Measurements from ENCODE around the gene PMEPA1.

The PMEPA1 gene

DNA sequence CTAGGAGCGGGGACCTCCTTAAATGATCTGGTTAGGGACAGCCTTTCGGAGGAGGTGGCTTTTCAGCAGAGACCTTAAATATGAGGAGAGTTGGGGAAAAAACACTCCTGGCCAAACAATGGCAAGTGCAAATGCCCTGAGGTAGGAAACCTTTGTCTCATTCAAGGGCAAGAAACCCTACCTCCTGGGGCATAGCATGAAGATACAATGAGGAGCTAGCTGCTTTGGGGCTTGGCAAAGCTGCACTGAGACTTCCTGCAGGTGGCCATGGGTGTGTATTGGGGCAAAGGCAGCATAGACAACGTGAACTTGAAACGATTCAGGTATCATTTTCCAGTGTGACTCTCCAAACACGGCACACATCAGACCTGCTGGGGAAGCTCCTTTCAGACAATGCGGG is 30.7 kb downstream of the PMEPA1 start:
- DNase-seq (ENCODE audit: low read depth in 1 of 2, low spot score in 1 of 2): no peak

DNA sequence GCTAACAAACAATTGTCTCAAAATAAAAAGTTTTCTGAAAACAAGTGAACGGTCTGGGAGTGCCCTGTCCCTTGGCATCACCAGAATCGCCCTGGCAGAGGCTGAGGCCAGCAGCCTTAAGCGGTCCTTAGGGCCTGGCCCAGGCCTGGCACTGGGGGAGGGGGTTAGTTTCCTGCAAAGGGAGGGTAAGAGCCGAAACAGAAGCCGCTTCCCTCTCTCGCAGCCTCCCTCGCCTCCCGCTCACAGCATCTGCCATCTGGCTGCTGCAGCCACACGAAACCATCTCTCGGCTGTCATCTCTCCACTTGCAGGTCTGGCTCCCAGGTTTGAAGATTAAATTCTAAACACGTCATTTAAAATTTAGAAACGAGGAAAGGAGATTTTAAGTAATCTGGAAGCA is 31.5 kb downstream of the PMEPA1 start:
- no peak for DNase-seq (ENCODE audit: low read depth in 1 of 2, low spot score in 1 of 2)

DNA sequence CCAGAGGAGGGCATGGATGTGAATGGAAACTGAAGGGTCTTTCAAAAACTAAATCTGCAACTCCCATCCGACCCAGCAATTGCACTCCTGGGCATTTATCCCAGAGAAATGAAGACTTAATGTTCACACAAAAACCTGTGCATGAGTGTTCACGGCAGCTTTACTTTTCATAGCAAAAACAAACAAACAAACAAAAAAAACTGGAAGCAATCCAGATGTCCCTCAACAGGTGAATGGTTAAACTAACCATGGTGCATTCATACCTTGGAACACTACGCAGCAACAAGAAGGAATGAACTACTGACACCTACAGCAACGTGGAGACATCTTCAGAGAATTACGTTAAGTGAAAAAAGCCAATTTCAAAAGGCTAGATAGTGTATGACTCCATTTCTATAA is 32.2 kb downstream of the PMEPA1 start:
- DNase-seq (ENCODE audit: low read depth in 1 of 2, low spot score in 1 of 2): no peak

DNA sequence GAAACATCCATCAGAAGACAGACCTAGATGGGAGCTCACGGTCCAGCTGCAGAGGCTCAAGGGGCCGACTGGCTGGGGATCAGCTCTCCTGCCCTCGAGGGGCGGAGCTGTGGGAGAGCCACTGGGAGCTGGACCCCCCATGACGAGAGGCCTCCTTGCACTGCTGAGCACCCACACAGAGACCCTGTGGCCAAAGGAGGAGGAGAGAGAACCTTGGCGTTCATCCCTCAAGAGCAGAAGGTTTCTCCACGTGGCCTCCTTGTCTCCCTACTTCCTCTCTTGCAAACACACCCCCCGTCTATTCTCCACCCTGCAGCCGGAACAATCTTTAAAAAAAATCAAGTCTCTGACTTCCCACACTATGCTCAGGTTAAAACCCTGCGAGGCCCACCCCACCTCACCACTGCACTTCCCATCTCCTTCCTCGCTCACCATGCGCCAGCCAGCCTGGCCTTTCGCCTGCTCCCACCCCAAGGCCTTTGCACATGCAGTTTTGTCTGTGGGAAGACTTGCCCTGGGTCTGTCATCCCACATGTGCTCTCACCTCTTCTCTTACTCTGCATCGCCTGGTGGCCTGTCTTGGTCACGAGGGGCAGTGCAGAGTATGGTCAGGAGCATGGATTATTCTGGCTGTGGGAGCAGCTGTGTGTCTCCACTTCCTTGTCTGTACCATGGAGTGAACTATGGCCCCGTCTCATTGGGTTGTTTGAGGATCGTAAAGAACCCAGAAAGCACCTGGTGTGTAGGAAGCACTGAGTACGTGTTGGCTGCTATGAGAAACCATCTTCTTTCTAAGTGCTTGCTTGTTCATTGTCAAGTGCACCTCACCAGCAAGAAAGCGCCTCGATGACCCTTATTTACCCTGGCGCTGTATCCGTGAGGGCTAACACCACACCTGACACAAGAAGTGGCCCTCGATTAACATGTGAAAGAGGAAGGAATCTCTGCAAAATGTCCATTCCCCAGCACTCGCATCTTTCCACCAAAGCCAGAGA is 32.9 kb downstream of the PMEPA1 start:
- no peak for DNase-seq (ENCODE audit: low read depth in 1 of 2, low spot score in 1 of 2)

DNA sequence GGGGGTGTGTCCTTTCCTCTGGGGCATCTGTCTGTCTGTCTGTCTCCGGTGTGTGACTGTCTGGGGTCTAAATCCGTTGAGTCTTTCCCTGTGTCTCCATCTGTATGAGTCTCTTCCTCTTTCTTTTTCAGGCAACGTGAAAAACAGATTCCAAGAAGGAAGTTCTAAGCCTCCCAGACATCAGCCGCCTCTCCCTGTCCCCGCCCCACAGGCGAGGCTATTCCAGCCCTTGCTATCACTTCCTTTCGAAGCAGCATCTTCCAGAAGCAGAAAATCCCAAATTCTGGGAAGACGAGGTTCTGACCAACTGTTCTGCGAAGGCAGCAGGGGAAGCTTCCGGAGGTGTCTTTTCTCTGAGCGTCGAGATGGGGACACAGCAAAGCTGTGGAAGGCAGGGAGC is 34.0 kb downstream of the PMEPA1 start:
- no peak for DNase-seq (ENCODE audit: low read depth in 1 of 2, low spot score in 1 of 2)

DNA sequence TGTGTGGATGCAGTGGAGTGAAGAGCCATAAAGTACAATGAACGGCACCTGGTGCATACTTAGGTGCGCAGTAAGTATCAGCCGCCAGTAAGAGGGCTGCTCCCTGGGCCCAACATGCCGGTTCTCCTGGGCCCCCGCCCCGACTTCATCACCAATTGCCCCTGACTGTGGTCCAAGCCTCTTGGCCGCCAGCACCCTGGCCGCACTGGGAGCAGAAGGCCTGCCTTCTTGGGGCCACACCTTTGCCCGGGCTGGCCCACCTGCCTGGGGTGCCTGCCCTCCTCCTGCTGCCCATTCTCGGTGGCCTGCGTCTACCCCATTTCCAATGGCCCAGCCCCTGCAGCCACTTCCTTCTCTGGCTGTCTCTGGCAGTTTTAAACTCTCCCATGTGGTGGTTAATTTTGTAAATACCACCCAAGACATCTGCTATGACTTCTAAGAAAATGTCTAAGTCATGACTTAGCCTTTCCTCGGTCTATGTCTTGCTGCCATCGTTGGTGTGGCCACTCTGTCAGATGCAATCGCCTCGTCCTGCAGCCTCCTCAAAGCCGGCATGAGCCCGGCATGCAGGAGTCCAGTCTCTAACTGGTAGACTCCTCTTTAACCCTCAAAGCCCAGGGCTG is 36.8 kb downstream of the PMEPA1 start:
- no peak for DNase-seq (ENCODE audit: low read depth in 1 of 2, low spot score in 1 of 2)

DNA sequence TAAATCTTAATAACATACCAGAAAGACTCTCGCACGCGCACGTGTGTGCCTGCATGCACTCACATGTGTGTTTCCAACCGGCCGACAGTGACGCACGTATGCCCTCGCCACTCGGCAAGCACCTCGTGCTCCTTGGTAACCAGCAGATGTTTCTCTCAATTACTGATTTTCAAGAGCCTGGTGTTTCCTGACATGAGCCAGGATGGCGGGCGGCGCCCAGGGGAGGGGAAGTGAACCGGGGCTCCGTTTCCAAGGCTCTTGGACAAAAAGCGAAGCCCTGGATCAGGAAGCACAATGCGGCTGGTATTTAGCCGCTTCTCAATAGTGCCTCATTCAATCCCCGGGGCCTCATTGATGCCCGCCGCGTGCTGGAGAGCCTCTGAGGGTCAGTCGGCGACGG is 37.7 kb downstream of the PMEPA1 start:
- no peak for DNase-seq (ENCODE audit: low read depth in 1 of 2, low spot score in 1 of 2)

DNA sequence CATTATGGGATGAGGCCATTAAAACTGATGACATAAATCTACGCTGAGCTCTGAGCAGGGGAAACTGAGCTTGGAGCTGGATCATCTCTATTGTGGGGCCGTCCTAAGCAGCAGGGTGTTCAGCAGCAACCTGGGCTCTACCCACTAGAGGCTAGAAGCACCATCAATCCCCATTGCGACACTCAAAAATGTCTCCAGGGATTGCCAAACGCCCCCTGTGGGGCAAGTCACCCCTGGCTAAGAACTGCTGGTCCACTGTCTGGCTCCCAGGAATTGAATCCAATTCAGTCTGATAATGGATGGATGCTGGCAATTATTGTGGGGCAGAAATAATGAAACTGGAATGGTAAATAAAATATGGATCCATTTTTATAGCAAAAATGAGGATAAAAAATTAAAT is 38.2 kb downstream of the PMEPA1 start:
- DNase-seq (ENCODE audit: low read depth in 1 of 2, low spot score in 1 of 2): no peak

DNA sequence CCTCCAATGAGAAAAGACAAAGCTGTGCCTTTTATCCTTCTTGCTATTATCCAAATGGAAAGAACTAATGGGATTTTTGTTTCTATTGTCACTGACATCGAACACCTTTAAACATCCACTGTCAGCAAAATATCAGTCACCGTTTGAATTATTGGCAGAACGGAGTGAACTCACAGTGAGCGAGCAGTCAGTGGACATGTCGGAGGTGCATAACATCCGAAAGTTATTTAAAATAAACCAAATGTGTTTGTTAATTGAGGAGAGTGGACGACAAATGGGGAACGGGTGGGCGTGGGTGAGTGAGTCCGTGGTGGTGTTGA is 38.8 kb downstream of the PMEPA1 start:
- no peak for DNase-seq (ENCODE audit: low read depth in 1 of 2, low spot score in 1 of 2)

DNA sequence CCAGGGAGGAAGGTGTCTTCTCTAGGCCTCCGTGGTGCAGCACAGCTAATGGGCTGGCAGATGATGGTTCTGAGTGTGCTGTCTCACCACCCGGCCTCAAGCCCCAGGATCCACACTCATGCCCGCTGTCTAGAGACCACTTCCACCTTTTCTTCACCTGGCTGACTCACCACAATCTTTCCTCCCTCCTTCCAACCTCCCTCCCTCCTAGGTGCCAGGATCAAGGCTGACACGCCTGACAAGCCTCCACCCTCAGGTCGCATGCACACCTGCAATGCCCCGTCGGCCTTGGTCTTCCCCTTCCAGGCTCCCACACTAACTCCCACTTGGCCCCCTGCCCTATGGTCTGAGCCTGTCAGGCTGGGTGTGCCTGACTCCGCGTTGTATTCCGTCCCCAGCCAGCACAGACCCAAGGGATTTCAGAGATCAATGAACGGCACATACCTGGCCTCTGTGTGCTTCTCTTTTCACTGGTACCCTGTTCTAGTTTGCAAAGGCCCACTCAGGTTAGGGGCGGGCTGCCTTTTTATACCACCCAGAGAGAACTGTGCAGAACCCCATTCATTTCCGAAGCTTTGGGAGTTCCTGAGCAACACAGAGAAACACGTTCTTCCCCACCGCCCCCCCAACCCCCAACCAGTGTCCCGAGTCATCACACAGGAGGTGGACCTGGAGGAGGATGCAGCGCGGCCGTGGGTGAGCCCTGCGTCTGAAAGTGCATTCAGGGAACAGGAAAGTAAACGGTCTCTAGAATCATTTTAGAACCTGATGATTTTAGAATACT is 39.3 kb downstream of the PMEPA1 start:
- DNase-seq (ENCODE audit: low read depth in 1 of 2, low spot score in 1 of 2): no peak

DNA sequence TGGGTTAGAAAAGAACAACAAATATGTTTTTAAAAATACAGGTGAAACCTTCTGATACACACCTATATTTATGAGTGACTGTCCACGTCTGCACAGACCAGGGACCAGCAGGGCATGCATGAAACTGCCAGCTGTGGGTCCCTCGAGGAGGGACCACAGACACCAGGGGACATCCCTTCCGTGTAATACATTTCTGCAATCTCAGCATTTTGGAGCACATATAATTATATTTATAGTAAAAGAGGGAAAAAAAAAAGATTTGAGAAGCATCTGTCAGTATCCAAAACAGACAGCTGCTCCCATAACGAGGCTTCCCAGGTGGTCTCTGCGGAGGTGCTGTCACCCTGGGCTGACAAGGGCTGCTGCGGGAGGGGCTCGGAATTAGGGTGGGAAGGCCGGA is 40.2 kb downstream of the PMEPA1 start:
- no peak for DNase-seq (ENCODE audit: low read depth in 1 of 2, low spot score in 1 of 2)

DNA sequence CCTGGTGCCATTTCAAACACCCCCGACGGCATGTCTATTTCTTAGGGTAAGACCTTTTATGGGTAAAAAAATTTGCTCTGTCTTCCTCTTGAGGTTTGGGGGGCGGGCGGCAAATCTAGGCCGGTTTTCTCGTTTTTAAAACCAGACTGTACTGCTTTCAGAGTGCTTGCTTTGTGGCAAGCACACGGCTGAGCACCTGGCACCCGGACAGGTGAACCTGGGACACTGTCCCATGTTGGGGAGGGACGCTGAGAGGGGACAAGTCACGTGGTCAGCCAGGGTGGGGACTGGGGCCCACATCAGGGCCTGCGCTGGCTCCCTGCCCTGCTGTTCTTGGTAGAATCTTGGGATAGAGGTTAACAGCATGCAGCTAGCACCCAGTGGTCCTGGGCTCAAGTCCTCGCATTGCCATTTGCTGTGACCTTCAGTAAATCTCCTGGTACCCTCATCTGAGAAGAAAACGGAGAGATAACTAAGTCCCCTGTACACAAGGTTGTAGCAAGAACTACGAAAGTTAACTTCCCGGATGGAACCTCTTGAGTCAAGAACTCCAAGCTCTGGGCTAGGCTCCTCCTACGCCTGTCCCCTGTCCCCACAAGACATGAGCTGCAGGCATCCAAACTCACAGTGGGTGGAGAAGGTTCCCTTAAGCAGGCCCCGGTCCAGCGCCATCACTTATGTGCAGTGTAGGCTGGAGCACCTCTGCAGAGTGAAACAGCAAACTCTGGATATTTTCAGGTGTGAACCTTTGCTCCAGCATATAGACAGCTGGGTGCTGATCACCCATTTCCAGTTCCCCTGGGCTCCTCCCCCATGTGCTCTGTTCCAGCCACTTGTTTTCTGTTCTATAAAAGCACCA is 41.7 kb downstream of the PMEPA1 start:
- DNase-seq (ENCODE audit: low read depth in 1 of 2, low spot score in 1 of 2): no peak

DNA sequence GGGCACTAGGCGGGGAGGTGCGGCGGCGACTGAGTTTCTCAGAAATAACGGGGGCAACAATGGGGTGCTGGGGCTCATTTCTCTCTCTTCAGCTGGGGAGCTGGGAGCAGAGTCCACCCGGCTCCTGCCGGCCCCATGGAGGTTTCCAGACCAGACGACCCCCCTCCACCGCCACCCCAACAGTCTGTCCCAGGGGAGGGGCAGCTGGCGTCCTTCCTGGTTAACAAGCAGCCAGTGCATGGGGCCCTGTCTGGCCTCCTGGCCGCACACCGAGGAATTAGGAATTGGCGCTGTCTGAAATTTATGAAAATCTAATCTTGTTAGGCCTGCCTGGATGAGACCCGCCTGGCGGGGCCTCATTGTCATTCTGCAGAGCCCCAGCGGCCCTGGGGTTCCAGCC is 42.4 kb downstream of the PMEPA1 start:
- no peak for DNase-seq (ENCODE audit: low read depth in 1 of 2, low spot score in 1 of 2)

DNA sequence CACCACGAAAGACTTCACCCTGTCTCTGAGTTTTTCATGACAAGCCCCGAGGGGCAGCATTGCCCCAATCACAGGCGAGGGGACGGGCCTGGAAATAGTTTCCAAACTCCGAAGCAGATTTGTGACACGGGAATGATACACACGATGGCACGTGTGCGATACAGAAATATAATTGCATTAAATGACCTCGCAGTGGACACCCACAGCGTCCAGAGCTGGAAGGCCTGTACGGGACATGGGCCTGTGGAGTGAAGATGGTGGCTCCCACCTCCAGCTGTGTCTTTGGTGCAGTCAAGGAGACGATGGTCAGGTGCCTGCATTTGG is 43.0 kb downstream of the PMEPA1 start:
- no peak for DNase-seq (ENCODE audit: low read depth in 1 of 2, low spot score in 1 of 2)

DNA sequence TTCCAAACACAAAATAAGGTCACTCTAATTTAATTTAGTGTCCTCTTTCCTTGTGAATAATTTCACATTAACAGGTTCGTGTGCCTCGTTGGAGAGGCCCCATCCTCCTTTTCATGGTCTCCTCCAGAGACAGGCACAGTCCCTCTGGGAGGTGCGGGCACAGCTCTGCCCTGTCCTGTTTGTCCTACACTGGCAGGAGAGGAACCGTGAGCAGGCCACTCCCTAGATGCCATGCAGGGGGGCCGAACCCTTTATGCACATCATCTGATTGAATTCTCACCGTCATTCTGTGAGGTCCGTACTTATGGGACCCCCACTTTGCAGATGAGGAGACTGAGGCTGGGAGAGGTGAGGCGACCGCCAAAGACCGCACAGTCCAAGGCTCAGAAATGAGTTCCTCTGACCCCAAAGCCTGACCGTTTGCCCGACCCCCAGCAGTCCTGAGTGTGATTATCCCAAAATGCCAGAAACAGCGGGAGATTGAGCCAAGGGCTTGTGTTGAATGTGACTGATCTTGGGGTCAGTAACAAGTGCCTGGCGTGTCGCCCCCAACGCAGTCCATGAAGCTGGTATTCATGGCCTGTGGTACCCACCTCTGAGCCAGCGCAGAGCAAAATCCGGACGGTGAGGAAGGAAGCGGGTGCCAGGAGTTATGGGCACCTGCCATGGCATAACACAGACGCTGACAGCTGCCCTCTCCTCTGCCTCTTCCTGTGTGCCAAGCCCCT is 43.5 kb downstream of the PMEPA1 start:
- no peak for DNase-seq (ENCODE audit: low read depth in 1 of 2, low spot score in 1 of 2)

DNA sequence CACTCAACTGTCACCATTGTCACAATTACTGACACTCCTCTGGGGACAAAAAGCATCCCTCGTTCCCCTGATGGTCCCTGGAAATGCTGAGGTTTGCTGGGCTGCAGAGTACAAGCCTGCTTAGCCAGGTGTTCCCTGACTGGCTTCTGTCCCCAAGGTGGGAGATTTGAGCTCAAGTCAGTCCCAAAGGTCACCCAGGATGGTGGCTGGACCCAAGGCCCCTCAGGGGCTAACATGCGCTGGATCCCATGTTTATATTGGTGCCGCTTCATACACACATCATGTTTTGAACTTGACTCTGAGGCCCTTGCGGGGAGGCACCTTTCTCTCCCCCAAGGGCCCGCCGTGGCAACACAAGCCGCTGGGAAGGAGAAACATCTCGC is 44.2 kb downstream of the PMEPA1 start:
- no peak for DNase-seq (ENCODE audit: low read depth in 1 of 2, low spot score in 1 of 2)

DNA sequence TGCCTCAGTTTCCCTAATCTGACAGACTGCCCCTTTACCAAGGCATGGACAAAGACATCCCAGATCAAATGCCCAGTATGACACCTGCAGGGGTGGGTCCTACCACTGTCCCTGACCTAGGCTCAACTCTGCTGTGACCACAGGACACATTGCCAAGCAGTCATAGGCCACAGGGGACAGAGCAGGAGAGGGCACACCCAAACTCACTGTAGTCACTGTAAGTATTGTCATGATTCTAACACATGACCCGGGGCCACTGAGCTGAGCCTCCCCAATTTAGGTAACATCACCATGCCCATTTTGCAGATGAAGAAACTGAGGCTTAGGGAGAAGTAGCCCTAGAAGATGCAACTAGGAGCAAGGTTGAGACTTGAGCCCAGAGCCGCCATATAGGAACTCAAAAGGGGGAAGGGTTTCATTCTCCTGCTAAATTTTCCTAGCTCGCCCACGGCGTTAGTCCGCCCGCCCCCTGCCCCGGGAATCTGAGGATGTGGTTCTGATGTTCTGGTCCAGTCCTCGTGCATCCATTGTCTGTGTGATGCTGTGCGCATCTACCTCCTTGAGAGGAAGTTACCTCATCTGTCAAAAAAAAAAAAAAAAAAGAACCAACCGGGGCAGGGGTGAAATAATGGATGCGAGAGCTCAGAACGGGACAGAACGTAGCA is 44.8 kb downstream of the PMEPA1 start:
- no peak for DNase-seq (ENCODE audit: low read depth in 1 of 2, low spot score in 1 of 2)

DNA sequence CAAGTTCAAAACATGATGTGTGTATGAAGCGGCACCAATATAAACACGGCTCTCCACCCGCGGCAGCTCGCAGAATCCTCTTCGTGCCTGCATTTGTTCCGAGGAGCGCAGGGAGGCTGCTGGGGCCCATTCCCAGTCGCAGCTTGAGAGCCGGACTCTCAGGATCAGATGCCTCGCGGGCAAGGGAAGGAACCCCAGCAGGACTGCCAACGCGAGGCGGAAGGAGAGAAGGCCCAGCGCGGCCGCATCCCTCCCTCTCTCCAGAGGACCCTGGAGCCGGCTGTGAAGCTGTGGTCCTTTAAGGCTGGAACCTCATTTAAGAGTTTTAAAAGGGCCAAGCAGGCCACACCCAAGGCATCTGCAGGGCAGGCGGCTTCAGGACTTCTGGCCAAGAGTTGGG is 45.3 kb downstream of the PMEPA1 start:
- no peak for DNase-seq (ENCODE audit: low read depth in 1 of 2, low spot score in 1 of 2)

DNA sequence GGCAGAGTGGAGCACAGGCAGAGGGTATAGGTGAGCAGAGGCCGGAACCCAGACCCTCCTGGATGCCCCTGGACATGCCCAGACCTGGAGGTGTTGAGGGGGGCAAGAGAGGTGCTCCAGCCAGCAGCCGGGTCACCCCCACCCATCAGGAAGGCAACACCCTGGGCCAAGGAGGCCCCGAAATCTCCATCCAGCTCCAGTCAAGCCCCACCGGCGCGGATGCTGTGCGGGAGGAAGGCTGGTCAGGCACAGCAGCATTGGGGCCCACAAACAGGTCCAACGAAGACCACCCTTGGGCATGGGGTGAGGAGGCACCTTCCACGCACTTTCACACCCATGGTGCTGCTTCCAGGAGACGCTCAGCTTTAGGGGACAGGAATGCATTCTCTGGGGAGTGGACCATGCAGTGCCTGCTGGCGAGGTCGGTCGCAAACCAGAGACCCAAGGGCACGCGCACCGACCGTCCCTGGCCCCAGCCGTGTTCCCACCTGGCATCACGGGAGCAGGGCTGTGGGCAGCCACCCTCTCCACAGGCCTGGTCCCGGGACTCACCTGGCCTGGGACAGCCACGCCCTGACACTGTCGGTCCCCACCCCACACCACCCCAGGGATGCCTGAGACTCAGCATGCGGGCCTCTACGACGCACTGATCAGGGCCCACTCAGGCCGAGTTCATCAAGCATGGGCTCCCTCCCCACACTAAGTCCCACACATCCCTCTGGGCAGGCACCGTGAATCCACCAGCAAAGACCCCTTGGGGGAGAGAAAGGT is 45.9 kb downstream of the PMEPA1 start:
- DNase-seq (ENCODE audit: low read depth in 1 of 2, low spot score in 1 of 2): no peak
